SH-SY5Y (cell line): Measurements from ENCODE around the gene RPS15A.

Experiments used
- GATA2 ChIP-seq: IDR thresholded peaks from 2 replicates; pipeline ENCODE4 v1.6.1; 2011; ENCODE audit warnings: mild to moderate bottlenecking, low read depth, low read length
- GATA3 ChIP-seq: IDR thresholded peaks from 2 replicates; pipeline ENCODE4 v1.6.1; 2011; ENCODE audit warnings: low read depth, mild to moderate bottlenecking, low read length, moderate library complexity

- TF ChIP-seq GATA2 (no peak), GATA3 (no peak)
Measured at GRCh38 chr16:18800775-18801144, 10.6 kb upstream of the RPS15A start.
